GM21528 (cell line): Measurements from ENCODE around the gene PSMB9.
"Not testable (repeated sequence)": the region's sequence is repeated elsewhere in the genome, so short reads cannot be mapped to it uniquely, and the experiment has no call there.

Source experiments
- ATAC-seq: cut with Tn5 transposase; IDR thresholded peaks from one replicate; pipeline ENCODE4 v1.9.1; 2021; ENCODE audit warnings: mild to moderate bottlenecking, moderate library complexity; ENCODE audit not compliant: unreplicated experiment, low FRiP score

The PSMB9 gene

DNA sequence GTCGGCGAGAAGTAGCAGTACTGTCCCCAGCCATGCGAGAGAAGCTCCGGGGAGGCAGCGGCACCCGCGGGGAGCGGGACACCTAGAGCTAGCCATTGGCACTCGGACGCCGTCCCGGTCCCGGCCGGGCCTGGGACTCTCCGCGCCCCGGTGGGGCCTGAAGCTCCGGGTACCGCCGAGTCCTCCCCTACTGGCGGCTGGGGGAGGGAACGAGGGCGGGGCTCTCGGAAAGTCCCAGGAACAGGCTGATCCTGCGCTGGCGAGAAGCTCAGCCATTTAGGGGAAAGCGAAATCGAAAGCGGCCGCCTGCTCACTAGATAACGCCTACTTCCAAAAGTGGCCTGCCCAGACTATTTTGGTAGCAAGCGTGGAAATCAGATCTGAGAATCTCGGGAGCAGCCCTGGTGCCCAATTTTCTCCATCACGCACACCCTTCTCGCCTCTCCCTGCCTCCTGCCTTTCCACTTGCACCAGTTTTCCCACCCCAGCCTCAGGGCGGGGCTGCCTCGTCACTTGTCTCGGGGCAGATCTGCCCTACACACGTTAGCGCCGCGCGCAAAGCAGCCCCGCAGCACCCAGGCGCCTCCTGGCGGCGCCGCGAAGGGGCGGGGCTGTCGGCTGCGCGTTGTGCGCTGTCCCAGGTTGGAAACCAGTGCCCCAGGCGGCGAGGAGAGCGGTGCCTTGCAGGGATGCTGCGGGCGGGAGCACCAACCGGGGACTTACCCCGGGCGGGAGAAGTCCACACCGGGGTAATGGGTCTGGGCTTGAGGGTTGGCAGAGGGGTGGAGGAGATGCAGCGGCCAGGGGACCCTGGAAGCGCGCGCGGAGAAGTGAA is at the start of gene PSMB9, which contains the start of gene TAP1:
Gene PSMB9 (plus strand): TSS at position 652 of the 835 bp plus-strand sequence. CDS start 38 bp downstream, at position 690.
Gene TAP1 (minus strand): TSS at position 164 of the 835 bp plus-strand sequence. CDS start 68 bp downstream, at position 96.
- ATAC-seq, result peak; percentile 81

- ATAC-seq, result not testable (repeated sequence)
Measured at GRCh38 chr6:32805404-32805803, 48.6 kb upstream of the PSMB9 start.

- no peak for ATAC-seq
Measured at GRCh38 chr6:32807020-32807580, 46.9 kb upstream of the PSMB9 start.

- ATAC-seq, result no peak
Measured at GRCh38 chr6:32809171-32809570, 44.8 kb upstream of the PSMB9 start.

DNA sequence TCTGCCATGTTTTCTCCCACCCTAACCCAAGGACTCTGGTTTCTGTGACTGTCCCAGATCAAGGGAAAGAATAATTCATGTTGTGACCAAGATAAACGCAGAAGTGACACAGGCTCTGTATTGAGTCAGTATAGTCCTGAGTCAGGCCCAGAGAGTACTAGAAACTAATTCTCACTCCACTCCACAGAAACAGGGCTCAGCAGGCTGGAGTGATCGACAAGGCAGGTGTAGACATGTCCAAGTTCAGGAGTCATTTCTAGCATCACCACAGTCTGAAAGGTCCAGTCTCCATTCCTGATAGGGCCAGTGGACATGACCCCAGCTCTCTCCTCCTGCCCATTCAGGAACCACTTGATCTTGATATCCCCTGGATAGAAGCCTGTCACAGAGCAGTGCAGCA is 39.8 kb upstream of the PSMB9 start:
- no peak for ATAC-seq

GRCh38 chr6:32815115-32815514 is 38.9 kb upstream of the PSMB9 start:
- no peak for ATAC-seq

DNA sequence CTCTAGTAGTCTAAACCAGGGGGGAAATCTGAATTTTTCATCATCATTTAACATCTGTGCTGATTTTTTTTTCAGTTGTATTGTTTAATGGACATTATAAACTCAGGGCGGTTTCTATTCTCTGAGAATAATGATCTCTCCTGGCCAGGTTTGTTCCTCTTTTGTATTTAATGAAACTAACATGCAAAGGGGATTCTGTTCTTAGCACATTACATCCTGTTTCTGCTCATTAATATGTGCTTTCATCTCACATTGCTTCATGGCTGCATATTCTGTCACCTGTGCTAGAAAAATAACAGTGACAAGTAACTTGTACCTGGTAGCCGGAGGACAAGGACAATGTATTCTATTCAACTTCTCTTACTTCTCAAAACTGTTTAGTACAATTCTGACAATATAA is 38.0 kb upstream of the PSMB9 start:
- no peak for ATAC-seq

DNA sequence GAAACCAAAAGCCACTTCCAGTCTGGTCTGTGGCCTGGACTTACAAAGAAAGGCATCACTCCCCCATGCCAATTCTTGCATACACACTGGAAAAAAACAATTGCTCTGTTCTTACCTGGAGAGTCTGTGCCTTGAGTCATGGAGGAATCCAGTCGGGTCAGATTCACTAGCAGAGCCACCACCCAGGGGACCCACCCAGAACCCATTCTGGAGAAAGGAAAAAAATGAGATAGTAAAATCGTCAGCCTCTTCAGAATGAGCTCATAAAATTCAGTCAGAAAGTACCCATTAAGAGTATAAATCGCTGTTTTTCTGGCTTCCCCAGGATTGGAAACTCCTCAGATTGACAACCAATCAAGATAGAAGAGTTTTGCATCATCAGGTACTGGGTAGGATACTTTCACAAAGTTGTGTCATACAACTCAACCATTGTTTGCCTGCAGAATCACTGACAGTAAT is 37.2 kb upstream of the PSMB9 start, which contains the start of gene HLA-DOB:
Gene HLA-DOB (minus strand): TSS at position 257 of the 459 bp plus-strand sequence. CDS start 51 bp downstream, at position 206.
- ATAC-seq, result no peak

DNA sequence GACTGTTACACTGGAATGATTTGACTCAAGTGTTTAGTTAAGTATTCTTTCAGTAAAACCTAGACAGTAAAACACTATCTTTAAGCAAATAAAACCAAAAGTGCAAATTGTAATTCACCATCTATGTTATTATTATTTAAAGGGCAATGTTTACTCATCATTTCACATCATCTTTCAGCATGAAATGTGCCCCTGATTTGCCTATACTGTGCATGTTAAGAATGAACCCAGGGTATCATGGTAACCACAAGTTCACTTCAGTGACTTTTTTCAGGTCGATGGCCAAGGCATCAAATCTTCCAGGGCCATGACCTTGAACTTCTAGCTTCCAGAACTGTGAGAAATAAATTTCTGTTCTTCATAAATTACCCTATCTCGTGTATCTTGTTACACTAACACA is 35.1 kb upstream of the PSMB9 start:
- ATAC-seq, result no peak

DNA sequence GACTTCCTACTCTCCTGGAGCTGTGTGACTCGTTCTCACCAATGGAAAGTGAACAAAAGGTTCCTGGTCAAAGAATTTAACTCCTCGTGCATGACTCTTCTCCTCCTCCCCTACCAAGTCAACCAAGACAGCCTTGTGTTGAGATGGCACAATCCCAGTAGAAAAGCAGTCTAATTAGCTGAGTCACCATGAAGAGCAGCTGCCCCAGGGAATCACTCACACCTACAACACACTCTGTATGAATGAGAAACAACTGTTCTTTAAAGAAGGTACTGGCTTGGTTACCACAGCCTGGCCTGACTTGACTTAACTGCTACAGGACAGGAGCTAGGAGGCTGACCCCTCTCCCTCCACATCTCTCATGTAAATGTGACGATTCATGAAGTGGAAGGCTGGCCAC is 34.3 kb upstream of the PSMB9 start:
- no peak for ATAC-seq

- ATAC-seq, result no peak
Measured at GRCh38 chr6:32825966-32826365, 28.0 kb upstream of the PSMB9 start.

DNA sequence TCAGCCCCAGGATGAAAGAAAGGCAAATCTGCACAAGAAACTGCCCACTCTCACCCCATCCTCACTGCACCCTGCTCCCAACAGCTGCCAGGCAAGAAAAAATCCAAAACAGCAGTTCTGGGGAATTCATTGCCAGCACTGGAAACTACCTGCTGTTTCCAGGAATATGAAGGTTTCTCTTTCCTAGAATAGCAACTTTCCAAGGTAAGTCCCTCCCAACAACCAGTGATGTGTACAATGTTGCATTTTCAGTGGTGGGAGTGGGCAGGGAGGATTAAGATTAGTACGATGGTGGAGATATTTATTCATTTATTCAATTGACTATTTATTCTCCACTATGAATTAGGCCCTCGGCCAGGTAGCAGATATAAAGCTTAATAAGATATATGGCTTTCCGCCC is 27.0 kb upstream of the PSMB9 start:
- ATAC-seq, result no peak

DNA sequence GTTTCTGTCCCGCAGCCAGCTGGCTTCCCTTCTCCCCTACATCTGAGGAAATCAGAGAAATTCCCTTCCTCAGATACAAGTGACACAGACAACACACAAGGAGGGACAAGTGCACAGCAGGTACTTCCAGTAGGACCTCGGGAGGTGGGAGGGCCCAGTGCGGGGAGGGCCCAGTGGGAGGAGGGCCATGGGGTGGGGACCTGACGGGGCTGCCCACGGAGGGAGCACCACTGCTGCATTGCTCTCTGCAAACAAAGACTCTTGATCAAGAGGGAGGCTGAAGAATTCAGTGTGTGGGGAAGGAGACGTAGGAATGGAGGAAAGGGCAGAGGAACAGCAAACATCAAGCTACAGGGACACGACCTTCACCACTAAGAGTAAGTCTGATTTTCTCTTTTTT is 24.5 kb upstream of the PSMB9 start:
- no peak for ATAC-seq

GRCh38 chr6:32830017-32830416 is 24.0 kb upstream of the PSMB9 start:
- ATAC-seq, result no peak

GRCh38 chr6:32830936-32831335 is 23.1 kb upstream of the PSMB9 start:
- ATAC-seq, result no peak

GRCh38 chr6:32832535-32832934 is 21.5 kb upstream of the PSMB9 start:
- ATAC-seq, result no peak

GRCh38 chr6:32833664-32834063 is 20.3 kb upstream of the PSMB9 start:
- no peak for ATAC-seq

DNA sequence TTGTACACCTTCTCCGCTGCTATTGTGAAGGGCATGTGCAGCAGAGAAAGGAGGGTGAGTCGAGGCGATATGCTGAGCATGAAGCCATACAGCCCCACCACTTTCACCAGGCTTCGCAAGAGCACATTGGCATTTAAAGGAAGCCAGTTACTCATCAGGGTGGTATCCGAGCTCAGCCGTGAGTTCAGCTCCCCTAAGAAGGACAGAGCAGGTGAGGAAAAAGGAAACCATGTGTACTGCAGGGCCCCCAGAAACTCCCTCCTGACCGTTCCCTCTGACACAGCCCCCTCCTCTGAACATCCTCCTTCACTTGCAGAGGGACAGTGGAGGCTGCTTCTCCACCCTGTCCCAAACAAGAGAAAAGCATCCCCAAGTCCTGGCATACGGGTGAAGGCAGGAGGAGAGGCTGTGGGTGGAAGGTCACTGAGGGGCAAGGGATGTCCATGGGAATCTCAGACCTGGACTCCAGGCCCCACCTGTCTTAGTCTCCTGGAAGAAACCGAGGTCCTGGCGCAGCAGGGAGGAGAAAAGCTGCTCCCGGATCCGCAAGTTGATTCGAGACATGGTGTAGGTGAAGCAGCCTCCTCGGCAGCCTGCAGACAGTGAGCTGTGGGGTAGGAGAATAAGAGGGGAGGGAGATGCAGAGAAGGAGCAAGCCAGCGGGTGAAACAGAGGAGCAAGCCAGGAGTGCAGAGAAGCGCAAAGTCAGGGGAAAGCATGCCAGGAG is 18.7 kb upstream of the PSMB9 start:
- ATAC-seq, result no peak

DNA sequence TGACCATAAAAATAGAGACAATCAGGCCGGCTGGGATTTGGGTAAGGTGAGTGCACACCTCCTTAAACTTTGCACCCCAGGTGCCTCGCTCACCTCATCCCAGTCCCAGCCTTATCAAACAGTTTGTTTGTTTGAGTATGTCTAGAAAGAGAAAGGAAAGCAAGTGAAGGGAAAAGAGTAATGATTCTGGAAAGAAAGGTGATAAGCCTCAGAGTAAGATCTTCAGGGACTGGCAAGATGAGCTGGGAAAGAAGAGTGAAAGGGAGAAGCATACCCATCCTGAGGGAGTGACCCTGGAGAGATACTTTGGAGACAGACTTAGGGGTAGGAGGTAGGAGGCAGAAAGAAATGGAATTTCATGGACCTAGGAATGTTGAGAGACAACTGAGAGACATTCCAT is 17.1 kb upstream of the PSMB9 start:
- ATAC-seq, result no peak

- peak; percentile 1 for ATAC-seq
Measured at GRCh38 chr6:32837651-32838113, 16.3 kb upstream of the PSMB9 start.
